Measurements from ENCODE around the gene BRPF3.

- TF ChIP-seq CTCF (IDR thresholded peaks at IDR 0.05; ENCODE audit: low read length) = no peak
- TF ChIP-seq EZH2 (IDR thresholded peaks at IDR 0.05; ENCODE audit: borderline replicate concordance, low read length) = no peak
These were observed 71.4 kb downstream of the BRPF3 start for GRCh38 chr6:36267731-36268477.
